Measurements from ENCODE around the gene SP3.
A peak's percentile ranks its signal among the peaks of the same experiment; 100 is the strongest.
"Not testable (repeated sequence)": the region's sequence is repeated elsewhere in the genome, so short reads cannot be mapped to it uniquely, and the experiment has no call there.

The SP3 gene

DNA sequence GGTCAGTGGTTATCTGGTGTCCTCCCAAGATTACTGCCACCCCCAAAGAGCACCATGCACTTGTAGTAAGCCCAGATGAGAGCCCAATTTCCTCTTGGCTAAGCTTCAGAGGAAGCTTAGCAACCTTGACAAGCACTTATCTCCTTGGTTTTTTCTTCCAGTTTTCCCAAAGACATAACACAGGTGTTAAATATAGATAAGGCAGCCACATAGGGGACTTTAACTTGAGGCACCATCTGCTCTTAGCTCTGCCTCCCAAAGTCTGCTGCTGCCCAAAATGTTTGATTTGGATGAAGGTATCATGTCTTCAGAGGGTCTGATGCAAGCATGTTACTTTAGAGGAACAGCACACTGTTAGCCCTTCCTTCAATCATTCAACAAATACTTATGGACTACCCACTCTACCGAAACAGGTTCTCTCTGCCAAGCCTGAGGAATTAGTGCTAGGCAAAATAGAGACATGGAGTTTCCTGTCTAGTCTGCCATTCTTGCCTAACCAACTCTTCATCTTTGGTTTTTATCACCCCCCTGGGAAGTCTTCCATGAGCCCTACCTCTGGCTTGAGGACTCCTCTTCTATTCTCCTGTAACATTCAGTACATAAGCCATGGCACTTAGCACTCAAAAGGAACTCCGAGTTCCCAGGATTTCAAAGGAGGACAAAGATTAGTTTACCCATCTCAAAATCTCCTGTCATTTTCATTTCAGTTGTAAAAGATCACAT lies 73.7 kb downstream of the SP3 start:
- DNase-seq: no peak

DNA sequence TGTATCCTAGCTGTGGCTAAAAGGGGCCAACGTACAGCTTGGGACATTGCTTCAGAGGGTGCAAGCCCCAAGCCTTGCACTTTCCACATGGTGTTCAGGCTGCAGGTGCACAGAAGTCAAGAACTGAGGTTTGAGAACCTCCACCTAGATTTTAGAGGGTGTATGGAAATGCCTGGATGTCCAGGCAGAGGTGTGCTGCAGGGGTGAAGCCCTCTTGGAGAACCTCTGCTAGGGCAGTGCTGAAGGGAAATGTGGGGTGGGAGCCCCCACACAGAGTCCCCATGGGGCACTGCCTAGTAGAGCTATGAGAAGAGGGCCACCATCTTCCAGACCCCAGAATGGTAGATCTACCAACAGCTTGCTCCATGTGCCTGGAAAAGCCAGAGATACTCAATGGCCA lies 75.7 kb downstream of the SP3 start:
- DNase-seq: not testable (repeated sequence)

DNA sequence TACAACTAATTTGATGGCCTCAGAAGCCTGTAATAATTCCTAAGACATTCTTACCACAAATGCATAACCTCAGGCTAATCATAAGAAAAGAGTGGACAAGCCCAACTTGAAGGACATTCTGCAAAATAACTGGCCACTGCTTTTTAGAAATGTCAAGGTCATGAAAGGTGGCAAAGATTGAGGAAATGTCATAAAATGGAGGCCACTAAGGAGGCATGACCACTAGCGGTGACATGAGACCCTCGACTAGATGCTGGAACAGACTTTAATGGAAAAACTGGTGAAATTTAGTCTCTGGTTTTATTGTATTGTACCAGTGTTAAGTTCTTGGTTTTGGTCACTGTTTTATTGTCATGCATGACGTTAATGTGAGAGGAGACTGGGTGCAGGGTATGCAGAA lies 78.6 kb downstream of the SP3 start:
- no peak for DNase-seq

DNA sequence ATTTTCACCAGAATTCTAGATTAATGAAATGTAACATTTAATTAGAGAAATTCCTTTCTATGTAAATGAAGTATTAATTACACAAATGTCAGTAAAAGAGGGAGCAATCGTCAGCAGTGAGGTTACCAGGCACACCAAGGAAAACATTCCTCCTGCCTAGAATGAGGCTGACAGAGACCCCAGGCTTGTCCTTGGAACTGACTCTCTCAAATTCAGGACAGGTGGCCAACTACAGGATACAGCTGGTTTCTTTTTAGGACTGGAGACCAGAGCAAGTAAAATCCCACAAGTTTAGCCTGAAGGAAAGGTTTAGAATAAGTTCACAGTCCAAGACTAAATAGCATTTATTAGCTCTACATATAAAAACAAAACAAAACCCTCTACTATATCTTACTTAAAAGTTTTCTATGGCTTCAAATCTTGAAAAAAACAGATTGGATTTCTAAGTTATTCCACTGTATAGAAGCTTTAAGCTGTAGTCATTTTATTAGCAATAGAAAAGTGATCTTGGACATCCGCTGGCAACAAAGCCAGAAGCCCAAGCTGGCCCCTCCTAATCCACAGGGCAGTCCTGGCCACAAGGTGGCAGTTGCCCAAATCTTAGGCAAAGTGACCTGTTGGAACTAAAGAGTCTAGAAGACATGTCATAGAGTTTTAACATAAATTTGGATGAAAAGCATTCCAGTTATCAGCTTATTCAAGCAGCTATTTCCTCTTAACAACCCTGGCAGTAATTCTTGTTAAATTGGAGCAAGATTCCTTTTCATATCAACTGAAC lies 81.0 kb downstream of the SP3 start:
- DNase-seq: peak in 7 of 56 donors; percentile 3 to 46 (median 15)

DNA sequence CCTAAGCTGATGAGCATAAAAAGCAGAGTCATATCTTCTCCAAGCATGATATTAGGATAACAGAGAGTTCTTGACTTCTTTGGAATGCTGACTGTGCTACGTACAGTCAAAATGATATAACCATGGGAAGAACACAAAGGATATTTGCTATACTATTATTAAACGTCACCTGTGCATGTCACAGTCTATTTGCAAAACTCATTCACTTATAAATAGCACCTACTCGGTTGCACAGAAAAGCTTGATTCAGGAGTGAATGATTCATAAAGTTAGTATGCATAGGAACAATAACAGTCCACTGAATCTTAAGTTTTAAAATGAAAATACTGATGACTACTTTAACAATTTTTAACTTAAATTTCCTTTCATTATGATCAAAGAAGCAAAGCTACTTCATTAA lies 83.3 kb downstream of the SP3 start:
- DNase-seq: no peak

DNA sequence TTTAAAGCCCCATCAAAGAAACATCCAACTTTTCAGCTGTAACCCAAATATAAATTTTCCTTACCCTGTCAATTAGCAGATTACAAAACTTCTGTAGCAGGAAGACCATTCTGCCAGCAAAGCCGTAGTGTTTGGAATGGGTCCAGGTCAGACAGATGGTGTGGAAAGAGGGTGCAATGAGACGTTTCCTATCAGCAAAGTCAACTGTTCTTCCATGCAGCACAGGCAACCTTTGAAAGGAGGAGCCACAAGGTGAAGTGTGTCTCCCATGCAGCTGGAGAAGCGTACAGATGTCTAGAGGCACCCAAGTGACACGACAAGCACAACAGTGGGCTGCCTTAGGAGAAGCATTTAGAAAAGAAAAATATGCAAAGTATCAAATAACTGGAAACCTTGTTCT lies 83.7 kb downstream of the SP3 start:
- DNase-seq: no peak

DNA sequence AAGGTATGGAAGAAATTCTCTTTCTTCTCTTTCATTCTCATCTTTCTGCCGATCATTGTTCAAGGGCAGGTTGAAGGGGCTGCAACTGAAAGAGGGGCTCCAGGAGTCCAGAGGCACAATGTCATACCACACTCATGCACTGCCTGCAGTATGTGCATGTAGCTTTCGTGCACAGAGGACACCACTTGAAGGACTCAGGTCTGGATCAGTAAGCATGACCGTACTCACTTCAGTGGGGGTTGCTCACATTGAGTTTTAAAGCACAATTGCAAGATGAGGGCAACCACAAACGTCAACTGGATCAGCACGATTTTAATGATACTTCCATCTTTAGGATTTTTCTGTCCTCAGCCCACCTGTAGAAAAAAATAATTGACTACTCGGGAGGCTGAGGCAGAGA lies 84.6 kb downstream of the SP3 start:
- no peak for DNase-seq

DNA sequence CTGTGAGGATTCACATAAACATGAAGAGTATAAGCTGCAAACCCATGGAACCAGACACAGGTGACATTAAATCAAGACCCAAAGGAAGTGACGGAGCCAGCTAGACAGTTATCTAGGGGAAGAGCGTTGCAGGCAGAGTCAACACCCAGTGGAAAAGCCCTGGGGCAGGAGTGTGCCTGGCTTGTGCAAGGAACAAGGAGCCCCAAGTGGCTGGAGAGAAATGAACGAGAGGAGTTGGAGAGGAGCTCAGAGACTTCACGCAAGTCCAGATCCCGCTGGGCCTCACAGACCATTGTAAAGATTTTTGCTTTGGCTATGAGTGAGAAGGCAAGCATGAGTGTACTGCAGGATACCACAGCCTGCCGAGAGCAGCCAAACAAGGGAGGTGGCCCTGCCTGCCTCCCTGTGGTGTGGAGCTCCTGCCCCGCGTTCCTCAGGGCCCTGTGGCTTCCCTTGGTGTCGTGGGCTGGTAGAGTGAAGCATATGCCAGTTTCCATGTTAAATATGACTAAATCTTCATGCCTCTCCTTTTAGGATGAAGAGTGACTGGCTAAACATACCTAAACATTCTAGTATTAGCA lies 88.2 kb downstream of the SP3 start:
- DNase-seq: no peak

DNA sequence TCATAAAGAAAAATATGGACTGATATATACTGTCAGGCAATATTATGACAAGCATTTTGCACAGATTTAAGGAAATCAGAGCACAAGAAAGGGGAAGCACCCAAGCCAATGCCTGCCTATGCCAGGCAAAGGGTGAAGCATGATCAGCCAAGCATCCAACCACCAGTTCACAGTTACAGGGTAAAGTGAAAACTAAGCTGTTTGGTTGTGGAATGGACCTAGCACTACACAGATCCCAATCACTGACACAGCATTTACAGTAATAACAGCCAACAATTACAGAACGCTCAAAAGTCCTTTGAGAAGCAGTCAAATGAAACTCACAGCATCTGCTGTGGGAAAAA lies 90.3 kb downstream of the SP3 start:
- no peak for DNase-seq

DNA sequence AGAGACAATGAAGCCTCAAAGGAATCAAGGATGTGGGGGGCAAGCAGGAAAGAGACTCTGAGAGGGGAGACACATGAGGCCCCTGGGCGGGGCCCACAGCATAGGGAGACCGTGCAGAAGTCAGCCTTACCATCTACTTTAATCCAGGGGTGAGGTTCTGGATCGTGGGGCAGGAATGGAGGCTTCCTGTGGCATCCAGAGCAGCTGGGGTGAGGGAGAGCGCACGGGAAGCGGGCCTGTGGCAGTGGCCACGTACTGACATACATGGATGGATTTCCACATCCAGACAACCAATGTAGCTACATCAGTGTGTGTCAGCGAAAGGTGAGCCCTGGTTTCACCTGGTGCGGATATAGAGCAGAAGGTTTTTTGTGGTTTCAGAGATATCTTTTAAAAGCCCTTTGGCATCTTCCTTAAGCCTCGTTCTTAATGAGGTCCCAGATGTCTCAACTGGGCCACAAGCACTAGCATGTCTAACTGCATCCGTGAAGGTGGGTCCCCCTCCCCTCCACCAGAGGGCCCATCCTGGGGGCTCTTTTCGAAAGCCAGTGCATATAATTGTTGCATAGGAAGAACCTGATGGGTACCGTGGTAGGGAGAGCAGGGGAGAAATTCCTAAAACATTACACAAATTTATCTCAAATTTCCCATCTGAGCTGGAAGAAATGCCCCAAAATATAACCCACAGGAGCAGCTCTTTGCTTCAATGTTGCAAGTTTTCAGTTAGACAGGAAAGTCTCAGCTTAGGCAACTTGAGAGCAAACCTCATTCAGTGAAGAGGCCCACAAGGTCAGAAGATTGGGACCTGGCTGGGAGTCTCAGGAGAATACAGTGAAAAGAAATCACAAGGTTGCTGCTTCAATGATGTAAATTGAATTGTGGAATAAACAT lies 90.9 kb downstream of the SP3 start:
- no peak for DNase-seq

DNA sequence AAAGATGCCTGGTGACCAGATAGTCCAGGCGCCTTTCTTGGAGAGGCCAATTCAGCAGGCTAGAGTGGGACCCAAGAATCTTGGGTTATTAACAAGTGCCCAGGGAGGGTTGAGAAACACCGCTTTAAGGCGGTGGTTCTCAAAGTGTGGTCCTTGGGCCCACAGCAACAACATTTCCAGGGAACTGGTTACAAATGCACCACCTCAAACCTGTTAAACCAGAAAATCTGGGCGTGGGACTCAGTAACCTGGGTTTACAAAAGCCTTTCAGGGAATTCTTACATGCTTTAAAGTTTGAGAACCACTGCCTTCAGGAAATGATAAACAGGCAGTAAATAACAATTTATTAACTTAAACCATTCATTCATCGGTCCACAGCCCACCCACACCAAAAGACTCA lies 92.5 kb downstream of the SP3 start:
- DNase-seq: no peak

DNA sequence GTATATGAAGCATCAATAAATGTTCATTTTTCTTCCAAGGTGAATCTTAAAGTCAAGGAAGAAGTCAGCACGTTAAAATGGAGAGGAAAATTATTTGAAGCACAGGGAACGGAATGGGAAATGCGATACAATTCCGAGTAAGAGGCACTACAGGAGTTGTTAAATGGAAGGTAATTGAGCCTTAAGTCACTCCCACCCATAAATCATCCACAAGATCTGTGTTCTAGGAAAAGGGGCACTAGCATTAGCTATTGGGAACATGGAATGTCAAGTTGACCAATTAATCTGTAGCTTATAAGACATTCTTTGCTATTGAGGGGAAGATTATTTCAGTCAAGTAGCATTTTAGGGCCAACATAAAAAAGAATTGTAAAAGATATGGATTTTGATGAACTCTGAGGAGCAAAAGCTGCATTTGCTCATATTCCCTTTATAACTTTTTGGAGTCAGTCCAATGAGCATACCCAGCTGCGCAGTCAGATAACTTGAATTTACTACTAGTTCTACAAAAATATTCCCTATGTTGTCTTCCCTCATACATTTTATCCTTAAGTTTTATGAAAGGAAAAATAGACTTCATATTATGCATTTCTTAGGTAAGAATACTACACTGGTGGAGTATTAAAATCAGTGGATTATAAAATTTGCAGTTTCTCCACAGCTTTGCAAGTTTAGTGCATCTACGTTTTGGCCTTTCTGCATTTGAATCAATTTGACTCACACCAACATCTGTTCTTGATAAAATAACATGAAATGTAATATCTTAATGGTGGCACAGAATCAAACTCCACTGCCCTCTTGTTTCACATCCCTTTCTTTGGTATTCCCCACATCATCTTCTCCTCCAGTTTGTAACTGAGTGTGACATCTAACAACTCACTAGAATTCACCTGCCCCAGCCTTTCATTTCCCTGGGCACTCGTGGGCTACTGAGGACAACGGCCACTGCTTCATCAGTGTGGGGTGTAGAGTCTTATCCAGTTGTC lies 95.6 kb downstream of the SP3 start:
- DNase-seq: no peak

DNA sequence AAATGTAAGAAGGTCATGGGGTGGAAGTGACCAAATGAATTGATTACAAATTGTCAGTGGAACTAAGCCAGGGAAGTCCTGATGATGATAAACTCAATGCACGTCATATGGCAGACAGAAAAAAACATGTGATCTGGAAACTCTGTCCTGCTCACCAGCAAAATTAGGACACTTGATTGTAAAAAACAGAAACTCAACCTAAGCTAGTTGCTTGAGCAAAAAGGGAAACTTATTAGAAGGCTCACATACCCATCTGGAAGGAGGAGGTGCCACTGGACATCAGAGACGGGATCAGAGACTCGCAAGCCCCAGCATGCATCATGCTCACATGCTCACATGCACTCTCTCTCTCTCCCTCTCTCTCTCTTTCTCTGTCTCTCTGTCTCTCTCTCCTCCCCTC lies 96.8 kb downstream of the SP3 start:
- no peak for DNase-seq

DNA sequence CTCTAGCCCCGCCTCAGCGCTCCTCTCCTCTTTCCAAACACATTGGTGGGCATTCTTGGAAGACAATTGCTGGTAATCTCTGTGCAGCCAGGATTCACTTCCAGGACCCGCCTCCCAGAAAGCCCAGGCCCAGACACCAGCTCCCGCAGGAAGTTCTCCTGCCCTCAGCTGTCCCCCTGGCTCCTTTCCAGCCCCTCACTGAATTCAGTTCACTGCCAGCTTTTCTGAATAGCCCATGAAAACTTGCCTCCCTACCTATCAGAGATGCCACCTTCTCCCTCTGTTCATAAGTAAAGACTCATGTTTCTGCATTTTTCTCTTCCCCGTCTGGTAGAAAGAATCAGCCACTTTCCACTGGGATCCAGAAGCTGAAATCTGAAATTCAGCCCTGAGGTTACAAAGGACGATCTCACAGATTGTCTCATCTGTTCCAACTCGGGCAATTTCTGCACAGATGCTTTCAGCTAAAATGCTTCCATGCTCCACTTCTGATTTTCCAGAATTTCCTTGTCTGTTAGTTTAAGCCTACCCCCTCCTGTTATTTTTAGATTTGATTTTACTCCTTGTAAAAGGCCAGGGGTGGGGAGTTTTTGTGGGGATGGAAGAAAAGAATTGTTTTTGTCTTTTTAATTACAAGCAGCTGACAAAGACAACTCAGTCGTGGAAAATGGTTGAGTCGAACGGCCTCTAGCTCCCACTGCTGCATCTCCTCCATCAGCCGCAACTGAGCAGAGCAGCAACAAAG lies 98.1 kb downstream of the SP3 start:
- DNase-seq: no peak

DNA sequence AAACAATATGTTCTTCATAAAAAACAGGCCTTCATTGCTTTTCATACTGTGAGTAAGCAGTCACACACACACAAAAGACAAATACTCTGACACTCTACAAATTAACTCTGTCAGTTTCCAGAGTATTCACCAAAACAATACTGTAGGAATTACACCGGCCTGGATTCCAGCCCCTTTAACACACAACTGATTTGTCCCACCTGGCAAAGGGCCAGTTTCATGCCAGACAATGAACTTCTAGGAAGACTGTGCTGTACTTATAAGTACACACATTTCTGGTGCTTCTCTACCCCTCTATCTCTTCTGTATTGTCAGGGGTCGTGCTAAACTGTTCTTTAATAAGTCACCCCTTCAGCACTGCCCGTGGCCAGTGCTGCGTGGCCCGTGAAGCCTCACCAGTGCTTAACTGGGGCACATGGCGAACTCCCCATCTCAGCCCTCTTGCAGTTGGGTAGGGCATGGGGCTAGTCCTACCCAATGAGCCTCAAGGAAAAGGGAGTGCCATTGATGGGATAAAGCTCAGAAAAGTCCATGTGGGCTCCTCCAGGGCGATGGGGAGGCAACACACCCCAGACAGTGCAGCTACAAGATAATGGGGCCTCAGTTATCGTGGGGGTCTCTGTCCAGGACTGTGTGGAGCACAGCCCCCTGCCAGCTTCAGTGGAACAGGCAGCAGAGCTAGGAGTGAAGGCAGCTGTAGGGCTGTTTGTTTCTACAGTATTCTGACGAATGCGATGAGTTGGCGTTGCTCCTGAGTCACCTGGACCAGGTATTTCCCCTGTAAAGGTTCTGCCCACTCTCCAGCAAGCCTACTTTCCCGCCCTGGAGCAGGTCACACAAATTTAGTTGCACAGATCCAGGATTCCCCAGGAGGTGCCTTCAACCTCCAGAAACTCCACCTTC lies 99.0 kb downstream of the SP3 start:
- DNase-seq: no peak

DNA sequence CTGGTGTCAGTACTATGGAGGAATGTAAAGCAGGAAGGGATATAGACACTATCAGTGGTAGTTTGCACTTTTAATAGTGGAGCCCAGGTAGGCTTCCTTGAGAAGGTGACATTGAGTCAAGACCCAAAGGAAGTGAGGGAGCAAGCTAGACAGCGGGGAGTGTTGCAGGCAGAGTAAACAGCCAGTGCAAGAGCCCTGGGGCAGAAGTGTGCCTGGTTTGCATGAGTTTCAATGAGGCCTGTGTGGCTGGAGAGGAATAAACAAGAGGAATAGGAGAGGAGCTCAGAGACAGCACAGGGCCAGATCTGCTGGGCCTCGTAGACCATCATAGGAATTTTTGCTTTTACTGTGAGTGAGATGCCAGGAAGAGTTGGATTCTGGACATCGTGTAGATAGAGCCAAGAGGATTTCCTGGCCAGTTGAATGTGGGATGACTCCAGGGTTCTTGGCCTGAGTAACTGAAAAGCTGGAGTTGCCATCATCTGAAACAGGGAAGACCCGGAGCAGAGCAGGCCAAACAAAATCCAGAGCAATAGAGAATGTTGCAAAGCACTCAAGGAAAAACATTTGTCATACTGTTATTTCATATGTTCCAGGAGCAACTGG lies 102.5 kb downstream of the SP3 start:
- DNase-seq: no peak

DNA sequence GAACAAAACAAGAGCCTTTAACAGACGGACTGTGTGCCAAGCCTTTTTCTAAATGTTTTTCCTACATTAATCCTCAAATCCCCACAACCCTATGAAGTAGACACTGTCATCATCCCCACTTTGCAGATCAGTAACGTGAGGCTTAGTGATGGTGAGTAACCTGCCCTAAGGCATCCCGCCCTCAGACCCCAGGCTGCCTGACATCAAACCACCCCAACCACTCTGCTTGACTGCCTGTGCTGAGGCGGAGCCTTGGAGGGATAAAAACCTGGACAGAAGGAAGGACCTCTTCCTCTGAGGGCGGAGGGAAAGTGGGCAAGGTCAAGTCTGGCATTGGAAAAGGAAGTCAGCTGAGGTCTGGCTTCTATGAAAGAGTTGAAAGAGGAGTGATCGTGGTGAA lies 104.6 kb downstream of the SP3 start:
- no peak for DNase-seq

DNA sequence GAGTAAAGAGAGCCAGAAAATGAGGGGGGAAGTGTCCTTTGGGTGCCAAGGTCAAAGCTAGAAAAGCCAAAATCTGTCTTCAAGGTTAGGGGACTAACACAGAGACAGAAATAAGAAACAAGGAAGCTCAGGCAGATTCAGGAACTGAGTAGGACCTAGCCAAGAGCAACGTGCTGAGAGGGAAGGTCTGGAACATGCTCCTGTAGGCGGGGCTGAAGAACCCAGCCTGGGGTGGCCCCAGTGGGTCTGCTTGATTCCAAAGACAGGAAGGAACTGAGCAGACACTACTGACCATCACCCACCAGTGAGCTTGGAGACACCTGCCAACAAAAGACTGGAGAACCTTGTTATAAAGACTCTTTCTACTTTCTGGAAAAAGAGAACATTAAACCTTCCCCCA lies 105.1 kb downstream of the SP3 start:
- DNase-seq: peak in 2 of 56 donors; percentile 4 to 5
